ENCODE results near the gene PLK1. TPM values are rescaled to one million over a fixed set of nuclear protein-coding genes. Genes with fewer than 3 reads are reported as not detected.

The PLK1 gene
- total and polyA plus RNA-seq, 2 of the 13 experiments (the other 11 are each of a cell fraction or from before 2014, with no cell fraction given) = 71.5 to 76.3 TPM

DNA sequence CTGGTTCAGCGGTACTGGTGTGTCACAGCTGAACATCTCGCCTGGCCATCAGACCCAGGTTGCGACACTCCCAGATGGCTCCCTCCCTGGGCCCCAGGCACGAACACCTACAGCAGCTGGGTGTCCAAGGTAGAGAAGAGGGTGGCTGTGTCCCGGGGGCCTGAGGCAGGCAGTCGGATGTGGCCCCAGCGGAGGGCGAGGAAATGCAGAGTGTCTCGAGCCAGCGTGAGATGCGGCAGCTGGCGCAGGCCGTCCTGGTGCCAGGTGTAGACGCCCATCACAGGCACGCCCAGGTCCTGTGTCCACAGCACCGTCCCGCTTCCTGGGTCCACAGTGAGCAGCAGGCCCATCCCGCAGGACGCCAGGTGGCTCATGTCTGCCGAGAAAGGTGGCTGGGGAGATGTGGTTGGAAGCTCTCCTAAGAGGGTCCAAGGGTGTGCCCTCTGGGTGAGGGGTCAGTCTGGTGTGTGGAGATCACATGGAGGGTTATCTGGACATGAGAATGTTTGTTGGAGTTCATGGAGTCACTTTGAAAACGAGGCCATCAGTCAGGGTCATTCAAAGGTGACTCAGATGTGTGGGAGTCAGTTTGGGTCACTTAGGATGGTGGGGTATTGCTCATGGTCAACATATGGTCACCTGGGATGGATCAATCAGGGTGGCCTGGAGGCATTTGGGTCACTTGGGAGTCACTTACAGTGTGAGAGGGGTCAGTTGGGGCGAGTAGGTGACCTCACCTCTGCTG, 26.3 kb downstream of the PLK1 start (continued):
- no peak for TF ChIP-seq REPIN1 (CRISPR knock-in tag; IDR thresholded peaks at IDR 0.05; ENCODE audit: borderline replicate concordance, low read depth)
- peak; percentile 30; the same call in 1 of the 2 replicates for TF ChIP-seq HDAC1 (CRISPR knock-in tag; IDR thresholded peaks at IDR 0.05)
- TF ChIP-seq HIVEP1 (CRISPR knock-in tag; IDR thresholded peaks at IDR 0.05) = peak; percentile 75
- TF ChIP-seq SP4 (CRISPR knock-in tag; IDR thresholded peaks at IDR 0.05) = no peak
- no peak for TF ChIP-seq ZNF777 (CRISPR knock-in tag; IDR thresholded peaks at IDR 0.05)
- no peak for TF ChIP-seq ZNF235 (CRISPR knock-in tag; IDR thresholded peaks at IDR 0.05; ENCODE audit: borderline replicate concordance)
- TF ChIP-seq, protein P1, sequence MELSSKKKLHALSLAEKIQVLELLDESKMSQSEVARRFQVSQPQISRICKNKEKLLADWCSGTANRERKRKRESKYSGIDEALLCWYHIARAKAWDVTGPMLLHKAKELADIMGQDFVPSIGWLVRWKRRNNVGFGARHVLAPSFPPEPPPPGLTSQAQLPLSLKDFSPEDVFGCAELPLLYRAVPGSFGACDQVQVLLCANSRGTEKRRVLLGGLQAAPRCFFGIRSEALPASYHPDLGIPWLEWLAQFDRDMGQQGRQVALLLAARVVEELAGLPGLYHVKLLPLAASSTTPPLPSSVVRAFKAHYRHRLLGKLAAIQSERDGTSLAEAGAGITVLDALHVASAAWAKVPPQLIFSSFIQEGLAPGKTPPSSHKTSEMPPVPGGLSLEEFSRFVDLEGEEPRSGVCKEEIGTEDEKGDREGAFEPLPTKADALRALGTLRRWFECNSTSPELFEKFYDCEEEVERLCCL (CRISPR knock-in tag; IDR thresholded peaks at IDR 0.05; ENCODE audit: borderline replicate concordance) = no peak
- TF ChIP-seq TEAD2 (CRISPR knock-in tag; IDR thresholded peaks at IDR 0.05) = no peak
- no peak for TF ChIP-seq GATAD1 (CRISPR knock-in tag; IDR thresholded peaks at IDR 0.05)
- no peak for TF ChIP-seq ZFP1 (CRISPR knock-in tag; IDR thresholded peaks at IDR 0.05)
- no peak for TF ChIP-seq DNMT3B (CRISPR knock-in tag; conservative IDR thresholded peaks at IDR 0.05)
- TF ChIP-seq, protein P2, sequence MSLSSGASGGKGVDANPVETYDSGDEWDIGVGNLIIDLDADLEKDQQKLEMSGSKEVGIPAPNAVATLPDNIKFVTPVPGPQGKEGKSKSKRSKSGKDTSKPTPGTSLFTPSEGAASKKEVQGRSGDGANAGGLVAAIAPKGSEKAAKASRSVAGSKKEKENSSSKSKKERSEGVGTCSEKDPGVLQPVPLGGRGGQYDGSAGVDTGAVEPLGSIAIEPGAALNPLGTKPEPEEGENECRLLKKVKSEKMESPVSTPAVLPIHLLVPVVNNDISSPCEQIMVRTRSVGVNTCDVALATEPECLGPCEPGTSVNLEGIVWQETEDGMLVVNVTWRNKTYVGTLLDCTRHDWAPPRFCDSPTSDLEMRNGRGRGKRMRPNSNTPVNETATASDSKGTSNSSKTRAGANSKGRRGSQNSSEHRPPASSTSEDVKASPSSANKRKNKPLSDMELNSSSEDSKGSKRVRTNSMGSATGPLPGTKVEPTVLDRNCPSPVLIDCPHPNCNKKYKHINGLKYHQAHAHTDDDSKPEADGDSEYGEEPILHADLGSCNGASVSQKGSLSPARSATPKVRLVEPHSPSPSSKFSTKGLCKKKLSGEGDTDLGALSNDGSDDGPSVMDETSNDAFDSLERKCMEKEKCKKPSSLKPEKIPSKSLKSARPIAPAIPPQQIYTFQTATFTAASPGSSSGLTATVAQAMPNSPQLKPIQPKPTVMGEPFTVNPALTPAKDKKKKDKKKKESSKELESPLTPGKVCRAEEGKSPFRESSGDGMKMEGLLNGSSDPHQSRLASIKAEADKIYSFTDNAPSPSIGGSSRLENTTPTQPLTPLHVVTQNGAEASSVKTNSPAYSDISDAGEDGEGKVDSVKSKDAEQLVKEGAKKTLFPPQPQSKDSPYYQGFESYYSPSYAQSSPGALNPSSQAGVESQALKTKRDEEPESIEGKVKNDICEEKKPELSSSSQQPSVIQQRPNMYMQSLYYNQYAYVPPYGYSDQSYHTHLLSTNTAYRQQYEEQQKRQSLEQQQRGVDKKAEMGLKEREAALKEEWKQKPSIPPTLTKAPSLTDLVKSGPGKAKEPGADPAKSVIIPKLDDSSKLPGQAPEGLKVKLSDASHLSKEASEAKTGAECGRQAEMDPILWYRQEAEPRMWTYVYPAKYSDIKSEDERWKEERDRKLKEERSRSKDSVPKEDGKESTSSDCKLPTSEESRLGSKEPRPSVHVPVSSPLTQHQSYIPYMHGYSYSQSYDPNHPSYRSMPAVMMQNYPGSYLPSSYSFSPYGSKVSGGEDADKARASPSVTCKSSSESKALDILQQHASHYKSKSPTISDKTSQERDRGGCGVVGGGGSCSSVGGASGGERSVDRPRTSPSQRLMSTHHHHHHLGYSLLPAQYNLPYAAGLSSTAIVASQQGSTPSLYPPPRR (CRISPR knock-in tag; IDR thresholded peaks at IDR 0.05; ENCODE audit: borderline replicate concordance) = peak; percentile 53; the same call in 1 of the 2 replicates
- no peak for TF ChIP-seq PTBP1 (IDR thresholded peaks at IDR 0.05; ENCODE audit: low read depth, low read length, poor library complexity, severe bottlenecking)
- TF ChIP-seq ZBTB7B (CRISPR knock-in tag; IDR thresholded peaks at IDR 0.05) = no peak
- TF ChIP-seq FOSL1 (CRISPR knock-in tag; IDR thresholded peaks at IDR 0.05; ENCODE audit: borderline replicate concordance) = no peak
- no peak for TF ChIP-seq IRF2 (CRISPR knock-in tag; IDR thresholded peaks at IDR 0.05)
- no peak for TF ChIP-seq IKZF4 (CRISPR knock-in tag; IDR thresholded peaks at IDR 0.05; ENCODE audit: borderline replicate concordance, low read depth, not compliant biosample characterization)
- TF ChIP-seq, protein P3, sequence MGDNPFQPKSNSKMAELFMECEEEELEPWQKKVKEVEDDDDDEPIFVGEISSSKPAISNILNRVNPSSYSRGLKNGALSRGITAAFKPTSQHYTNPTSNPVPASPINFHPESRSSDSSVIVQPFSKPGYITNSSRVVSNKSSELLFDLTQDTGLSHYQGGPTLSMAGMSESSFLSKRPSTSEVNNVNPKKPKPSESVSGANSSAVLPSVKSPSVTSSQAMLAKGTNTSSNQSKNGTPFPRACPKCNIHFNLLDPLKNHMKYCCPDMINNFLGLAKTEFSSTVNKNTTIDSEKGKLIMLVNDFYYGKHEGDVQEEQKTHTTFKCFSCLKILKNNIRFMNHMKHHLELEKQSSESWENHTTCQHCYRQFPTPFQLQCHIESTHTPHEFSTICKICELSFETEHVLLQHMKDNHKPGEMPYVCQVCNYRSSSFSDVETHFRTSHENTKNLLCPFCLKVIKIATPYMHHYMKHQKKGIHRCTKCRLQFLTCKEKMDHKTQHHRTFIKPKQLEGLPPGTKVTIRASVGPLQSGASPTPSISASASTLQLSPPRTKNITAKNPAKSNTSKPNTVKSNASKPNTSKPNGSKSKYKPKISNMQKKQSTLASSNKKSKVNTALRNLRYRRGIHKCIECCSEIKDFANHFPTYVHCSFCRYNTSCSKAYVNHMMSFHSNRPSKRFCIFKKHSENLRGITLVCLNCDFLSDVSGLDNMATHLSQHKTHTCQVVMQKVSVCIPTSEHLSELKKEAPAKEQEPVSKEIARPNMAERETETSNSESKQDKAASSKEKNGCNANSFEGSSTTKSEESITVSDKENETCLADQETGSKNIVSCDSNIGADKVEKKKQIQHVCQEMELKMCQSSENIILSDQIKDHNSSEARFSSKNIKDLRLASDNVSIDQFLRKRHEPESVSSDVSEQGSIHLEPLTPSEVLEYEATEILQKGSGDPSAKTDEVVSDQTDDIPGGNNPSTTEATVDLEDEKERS (CRISPR knock-in tag; IDR thresholded peaks at IDR 0.05) = no peak; the same call in 1 of the 2 replicates
- no peak for TF ChIP-seq PITX1 (CRISPR knock-in tag; IDR thresholded peaks at IDR 0.05)
- TF ChIP-seq IKZF5 (CRISPR knock-in tag; IDR thresholded peaks at IDR 0.05) = no peak

Data from HepG2 (cell line).